ENCODE results near the gene HEG1.

Gene HEG1, protein sequence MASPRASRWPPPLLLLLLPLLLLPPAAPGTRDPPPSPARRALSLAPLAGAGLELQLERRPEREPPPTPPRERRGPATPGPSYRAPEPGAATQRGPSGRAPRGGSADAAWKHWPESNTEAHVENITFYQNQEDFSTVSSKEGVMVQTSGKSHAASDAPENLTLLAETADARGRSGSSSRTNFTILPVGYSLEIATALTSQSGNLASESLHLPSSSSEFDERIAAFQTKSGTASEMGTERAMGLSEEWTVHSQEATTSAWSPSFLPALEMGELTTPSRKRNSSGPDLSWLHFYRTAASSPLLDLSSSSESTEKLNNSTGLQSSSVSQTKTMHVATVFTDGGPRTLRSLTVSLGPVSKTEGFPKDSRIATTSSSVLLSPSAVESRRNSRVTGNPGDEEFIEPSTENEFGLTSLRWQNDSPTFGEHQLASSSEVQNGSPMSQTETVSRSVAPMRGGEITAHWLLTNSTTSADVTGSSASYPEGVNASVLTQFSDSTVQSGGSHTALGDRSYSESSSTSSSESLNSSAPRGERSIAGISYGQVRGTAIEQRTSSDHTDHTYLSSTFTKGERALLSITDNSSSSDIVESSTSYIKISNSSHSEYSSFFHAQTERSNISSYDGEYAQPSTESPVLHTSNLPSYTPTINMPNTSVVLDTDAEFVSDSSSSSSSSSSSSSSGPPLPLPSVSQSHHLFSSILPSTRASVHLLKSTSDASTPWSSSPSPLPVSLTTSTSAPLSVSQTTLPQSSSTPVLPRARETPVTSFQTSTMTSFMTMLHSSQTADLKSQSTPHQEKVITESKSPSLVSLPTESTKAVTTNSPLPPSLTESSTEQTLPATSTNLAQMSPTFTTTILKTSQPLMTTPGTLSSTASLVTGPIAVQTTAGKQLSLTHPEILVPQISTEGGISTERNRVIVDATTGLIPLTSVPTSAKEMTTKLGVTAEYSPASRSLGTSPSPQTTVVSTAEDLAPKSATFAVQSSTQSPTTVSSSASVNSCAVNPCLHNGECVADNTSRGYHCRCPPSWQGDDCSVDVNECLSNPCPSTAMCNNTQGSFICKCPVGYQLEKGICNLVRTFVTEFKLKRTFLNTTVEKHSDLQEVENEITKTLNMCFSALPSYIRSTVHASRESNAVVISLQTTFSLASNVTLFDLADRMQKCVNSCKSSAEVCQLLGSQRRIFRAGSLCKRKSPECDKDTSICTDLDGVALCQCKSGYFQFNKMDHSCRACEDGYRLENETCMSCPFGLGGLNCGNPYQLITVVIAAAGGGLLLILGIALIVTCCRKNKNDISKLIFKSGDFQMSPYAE (N-terminal part only)

DNA sequence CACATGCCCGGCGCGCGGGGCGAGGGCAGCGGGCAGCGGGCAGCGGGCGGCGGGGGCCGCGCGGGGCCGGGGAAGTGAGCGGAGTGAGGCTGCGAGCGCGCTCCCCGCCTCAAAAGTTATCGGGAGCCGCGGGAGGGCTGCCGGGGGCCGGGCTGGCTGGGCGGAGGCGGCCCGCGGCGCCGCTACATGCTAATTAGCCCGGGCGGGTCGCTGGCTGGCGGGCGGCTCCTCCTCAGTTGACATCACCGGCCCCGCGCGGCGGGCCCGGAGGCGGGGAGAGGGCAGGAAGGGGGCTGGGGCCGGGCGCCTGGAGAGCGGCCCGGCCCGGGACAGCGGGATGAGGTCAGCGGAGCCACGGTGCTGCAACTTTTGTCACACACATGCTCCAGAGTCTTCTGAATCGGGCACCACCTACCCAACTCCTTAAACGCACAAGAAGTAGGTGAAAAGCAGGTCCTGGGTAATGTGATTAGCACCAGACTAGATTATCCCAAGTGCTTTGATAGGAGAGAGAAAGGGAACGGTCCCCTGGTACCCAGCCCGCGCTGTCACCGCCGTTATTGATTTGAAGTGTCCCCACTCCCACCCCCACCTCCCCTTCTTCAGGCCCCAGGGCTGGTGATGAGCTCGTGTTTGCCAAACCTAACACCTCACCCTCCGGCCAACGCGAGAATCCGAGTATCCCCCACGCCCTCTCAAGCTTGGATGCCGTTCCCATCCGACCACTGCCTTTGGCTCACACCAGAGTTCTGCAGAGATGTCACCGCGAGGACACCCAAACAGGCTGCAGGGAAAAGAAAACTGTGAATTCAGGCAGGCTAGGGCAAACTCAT is at the start of gene HEG1:
TSS of gene HEG1 (minus strand) at position 85 of the 833 bp plus-strand sequence. CDS start 107 bp downstream, outside the sequence.
- peak; percentile 86 for DNase-seq

DNA sequence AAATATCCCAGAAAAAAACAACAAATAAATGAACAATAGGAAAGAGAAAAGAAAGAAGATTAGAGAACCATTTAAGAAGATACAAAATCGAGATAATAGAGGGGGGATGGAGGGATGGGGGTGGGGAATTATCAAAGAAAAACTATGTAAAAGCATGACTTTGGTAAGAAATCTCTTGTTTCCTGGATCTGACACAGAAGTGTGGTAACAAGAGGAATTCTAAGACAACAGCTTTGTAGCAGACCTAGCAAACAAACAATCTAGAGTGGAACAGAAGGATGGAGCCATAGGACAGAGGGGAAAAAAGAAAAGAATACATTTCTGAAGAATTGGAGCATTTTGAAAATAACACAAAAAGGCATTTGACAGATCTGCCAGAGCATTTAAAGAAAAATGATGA is 49.3 kb upstream of the HEG1 start:
- DNase-seq: no peak

- DNase-seq: no peak
Observed at GRCh38 chr3:125104639-125105038, 48.8 kb upstream of the HEG1 start.

DNA sequence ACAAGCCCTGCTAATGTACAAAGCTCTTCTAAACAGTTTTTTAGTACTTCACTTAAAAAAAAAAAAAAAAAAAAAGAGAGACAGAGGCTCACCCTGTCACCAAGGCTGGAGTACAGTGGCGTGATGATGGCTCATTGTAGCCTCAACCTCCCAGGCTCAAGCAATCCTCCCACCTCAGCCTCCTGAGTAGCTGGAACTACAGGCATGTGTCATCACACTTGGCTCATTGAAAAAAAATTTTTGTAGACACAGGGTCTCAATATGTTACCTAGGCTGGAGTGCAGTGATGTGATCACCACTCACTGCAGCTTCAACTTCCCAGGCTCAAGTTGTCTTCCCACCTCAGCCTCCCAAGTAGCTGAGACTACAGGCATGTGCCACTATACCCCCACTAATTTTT is 47.6 kb upstream of the HEG1 start:
- DNase-seq: no peak

- DNase-seq: no peak
Observed at GRCh38 chr3:125102470-125102869, 46.7 kb upstream of the HEG1 start.

DNA sequence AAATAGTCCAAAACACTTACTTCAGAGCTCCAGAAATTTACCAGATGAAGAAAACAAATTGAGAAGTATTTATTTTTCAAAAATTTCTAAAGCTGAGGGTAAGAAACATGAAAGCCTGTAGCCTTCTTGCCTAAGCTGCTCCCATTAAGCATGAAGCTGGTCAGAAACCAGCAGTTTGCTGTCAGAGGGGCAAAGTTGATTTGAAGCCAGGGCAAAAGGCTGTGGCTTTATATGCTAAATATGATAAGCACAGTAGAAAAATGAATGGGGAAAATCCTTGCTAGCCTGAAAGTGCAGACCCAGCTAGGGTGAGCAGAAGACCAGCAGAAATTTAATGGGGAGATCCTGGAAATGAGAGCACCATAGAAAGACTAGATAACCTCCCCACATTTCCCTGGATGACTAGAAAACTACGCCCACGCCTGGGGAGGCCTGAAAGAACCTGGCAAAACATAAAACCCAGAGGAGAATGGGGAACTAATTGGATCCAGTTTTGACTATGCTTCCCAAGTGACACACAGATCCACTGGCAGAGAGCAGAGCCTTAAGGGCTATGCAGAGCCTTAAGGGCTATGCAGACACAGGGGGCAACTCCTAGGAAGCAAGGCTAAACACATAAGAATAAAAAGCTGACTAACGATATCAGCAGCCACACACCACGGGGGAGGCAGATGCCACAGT is 43.0 kb upstream of the HEG1 start:
- peak; percentile 32 for DNase-seq

- DNase-seq: no peak
Observed at GRCh38 chr3:125090649-125091048, 34.9 kb upstream of the HEG1 start.

DNA sequence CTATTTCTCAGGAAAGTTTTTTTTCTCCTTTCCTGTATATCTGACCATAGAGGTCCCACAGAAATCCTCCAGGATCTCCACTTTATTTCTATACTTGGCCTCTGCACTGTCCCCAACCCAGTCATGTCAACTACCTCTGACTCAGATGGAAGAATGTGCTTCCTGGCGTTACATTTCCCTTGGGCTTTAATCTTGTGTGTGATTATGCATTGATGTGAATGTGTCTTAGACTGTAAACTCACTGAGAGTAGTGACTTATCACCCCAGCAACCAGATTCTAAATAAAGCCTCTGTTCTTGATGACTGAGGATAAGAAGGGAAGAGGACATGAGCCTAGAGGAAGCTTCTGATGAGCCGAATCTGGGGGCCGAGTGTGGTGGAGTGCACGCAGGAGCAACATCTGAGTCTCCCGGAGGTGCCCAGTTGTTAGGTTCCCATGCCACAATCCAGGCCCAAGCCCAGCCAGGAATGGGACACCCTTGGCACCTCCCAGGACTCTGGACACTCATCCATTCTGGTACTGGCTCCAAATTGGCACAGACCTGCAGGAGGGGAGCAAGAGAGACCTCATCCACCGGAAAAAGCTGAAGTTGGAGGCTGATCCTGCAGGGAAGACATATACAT is 32.1 kb upstream of the HEG1 start:
- DNase-seq: peak; percentile 86

DNA sequence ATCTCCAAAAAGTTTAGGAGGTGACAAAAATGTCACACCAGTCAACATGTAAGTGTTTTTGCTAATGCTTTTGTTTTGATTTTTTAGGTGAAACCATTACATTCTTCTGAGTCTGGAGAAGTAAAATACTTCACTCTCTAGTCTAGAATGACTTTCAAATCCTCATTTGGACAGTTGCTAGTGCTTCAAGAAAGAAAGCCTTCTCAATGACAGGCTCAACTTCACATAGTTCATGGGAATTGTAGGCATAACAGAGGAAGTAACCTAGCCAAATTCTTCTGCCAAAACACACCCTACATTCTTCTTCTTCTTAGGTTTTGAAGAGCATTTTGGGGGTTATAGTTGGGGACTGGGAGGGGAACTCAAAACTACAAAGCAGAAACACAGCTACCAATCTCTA is 29.4 kb upstream of the HEG1 start:
- no peak for DNase-seq

GRCh38 chr3:125083776-125084175 is 28.0 kb upstream of the HEG1 start:
- DNase-seq: peak; percentile 54

DNA sequence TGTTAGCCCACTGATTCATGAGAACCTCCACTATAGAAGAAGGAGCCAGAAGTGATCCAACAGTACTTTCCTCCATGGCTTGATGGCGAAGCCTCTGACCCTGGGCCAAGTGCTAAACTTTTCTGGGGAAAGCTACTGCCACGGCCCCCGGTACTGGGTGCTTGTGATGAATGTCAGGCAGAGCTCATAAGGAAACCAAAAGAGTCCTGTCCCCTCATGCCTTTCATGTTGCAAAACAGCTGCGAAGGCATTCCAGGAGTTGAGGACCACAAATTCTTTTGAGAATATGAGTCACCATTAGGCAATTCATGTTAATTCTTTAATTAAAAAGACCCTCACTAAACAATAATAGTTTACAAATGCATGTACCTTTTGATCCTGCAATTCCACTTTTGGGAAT is 26.5 kb upstream of the HEG1 start:
- DNase-seq: peak; percentile 76

- DNase-seq: no peak
Observed at GRCh38 chr3:125080077-125080476, 24.3 kb upstream of the HEG1 start.

DNA sequence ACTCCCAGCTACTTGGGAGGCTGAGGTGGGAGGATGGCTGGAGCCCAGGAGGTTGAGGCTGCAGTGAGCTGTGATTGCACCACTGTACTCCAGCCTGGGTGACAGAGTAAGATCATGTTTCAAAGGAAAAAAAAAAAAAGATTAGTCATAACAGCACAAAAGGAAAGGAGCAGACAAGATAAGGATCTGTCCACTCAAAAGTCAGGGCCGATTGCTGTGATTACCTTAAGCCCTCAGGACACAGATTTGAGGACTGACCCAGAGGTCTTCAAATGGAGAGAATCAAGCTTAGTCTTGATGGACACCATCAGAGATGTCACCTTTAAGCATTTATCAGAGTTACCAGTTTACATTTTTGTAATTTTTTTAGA is 23.9 kb upstream of the HEG1 start:
- DNase-seq: no peak

DNA sequence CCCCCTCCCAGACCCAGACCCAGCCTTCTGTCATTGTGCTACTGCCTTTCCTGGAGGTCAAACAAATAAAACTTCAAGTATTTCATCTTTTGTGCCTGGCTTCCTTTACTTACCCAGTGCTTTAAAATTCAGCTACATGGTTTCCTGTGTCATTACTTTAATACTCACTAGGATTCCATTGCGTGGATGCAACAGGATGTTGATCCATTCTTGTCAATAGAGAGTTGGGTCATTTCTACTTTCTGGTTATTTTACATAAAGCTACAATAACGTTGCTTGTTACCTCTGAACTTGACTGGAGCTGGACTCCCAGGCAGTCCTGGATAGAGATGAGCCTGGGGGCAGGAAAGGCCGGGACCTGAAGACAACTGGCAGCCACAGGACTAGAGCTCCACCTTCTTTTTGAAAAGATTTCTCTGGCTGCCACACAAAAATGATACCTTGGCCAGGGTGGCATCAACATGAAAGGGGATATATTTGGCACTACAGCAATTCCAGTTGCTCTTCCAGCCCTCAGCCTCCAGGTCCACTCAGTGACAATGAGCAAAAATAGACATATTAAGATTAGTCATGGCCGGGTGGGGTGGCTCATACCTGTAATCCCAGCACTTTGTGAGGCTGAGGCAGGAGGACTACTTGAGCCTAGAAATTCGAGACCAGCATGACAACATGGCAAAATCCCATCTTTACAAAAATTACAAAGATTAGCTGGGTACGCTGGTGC is 23.3 kb upstream of the HEG1 start:
- DNase-seq: no peak

- DNase-seq: no peak
Observed at GRCh38 chr3:125077864-125078263, 22.1 kb upstream of the HEG1 start.

- DNase-seq: no peak
Observed at GRCh38 chr3:125076464-125076863, 20.7 kb upstream of the HEG1 start.

DNA sequence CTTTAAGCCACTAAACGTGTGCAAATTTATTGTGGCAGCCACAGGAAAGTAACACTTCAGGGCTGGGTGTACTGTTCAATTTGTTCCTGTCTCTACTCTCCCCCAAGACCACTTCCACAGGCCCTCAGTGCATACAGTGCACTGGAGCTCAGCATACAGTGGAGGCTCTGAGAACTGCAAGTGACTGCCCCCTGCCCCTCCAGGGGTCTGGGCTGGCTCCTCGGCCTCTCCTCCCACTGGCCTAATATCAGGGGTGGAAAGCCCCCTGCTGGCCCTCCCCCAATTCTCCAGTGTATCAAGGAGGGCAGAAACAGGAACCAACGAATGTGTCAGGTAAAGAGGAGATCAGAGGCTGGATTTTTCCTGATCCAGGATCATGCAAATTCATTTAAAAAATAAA is 19.9 kb upstream of the HEG1 start:
- DNase-seq: no peak

- no peak for DNase-seq
Observed at GRCh38 chr3:125073390-125073905, 17.7 kb upstream of the HEG1 start.

GRCh38 chr3:125072749-125073389 is 17.1 kb upstream of the HEG1 start:
- DNase-seq: no peak

- peak; percentile 66 for DNase-seq
Observed at GRCh38 chr3:125072301-125072700, 16.5 kb upstream of the HEG1 start.
